BE2C (cell line): ENCODE results near the gene PCBP3.

Experiments
- DNase-seq: peaks from one replicate; pipeline ENCODE4 v3.0.0-alpha.2; 2020
- H3K27me3 ChIP-seq: fragments of 250-450 bp; sonication (Bioruptor Pico); 2 replicates; pipeline ENCODE4 v1.5.1; 2020; ENCODE audit warnings: mild to moderate bottlenecking
- H3K36me3 ChIP-seq: fragments of 250-450 bp; sonication (Bioruptor Pico); 2 replicates; pipeline ENCODE4 v1.5.1; 2020; ENCODE audit warnings: mild to moderate bottlenecking
- H3K4me1 ChIP-seq: fragments of 250-450 bp; sonication (Bioruptor Pico); 2 replicates; pipeline ENCODE4 v1.5.1; 2020
- H3K4me3 ChIP-seq: 2 replicates; pipeline ENCODE4 v1.5.1; 2011; ENCODE audit warnings: low read depth, low read length
- H3K9me3 ChIP-seq: fragments of 250-450 bp; sonication (Bioruptor Pico); 2 replicates; pipeline ENCODE4 v1.5.1; 2020
- TF ChIP-seq, protein P1 (sequence below): IDR thresholded peaks from 2 replicates; pipeline ENCODE4 v1.5.1; 2012; ENCODE audit warnings: mild to moderate bottlenecking, low read depth, low read length

PCBP3 gene

DNA sequence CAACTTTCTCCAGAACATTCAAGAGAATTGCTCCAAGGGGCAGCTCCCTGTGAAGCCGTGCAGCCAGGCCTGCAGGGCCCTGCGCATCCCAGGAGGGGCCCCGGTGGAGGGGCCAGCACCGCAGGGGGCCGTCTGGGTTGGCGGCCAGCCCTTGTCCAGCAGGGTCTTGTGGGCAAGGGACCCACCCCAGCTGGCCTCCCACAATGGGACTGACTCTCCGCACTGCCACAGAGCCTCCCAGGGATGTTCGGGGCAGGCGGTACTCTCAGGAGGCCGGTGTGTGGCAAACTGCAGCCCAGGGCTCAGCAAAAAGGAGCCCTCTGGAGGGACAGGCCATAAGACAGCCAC lies 269.9 kb downstream of the PCBP3 start:
- Histone ChIP-seq H3K4me1 (peaks cover 6% of the 10 kb centered on the region), H3K27me3 (no peaks in the 10 kb centered on the region), H3K4me3 (no peak overlapping the region), H3K36me3 (peaks cover 16% of the 10 kb centered on the region), H3K9me3 (no peaks in the 10 kb centered on the region)
- no peak for DNase-seq
- TF ChIP-seq, protein P1, sequence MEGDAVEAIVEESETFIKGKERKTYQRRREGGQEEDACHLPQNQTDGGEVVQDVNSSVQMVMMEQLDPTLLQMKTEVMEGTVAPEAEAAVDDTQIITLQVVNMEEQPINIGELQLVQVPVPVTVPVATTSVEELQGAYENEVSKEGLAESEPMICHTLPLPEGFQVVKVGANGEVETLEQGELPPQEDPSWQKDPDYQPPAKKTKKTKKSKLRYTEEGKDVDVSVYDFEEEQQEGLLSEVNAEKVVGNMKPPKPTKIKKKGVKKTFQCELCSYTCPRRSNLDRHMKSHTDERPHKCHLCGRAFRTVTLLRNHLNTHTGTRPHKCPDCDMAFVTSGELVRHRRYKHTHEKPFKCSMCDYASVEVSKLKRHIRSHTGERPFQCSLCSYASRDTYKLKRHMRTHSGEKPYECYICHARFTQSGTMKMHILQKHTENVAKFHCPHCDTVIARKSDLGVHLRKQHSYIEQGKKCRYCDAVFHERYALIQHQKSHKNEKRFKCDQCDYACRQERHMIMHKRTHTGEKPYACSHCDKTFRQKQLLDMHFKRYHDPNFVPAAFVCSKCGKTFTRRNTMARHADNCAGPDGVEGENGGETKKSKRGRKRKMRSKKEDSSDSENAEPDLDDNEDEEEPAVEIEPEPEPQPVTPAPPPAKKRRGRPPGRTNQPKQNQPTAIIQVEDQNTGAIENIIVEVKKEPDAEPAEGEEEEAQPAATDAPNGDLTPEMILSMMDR = no peak

DNA sequence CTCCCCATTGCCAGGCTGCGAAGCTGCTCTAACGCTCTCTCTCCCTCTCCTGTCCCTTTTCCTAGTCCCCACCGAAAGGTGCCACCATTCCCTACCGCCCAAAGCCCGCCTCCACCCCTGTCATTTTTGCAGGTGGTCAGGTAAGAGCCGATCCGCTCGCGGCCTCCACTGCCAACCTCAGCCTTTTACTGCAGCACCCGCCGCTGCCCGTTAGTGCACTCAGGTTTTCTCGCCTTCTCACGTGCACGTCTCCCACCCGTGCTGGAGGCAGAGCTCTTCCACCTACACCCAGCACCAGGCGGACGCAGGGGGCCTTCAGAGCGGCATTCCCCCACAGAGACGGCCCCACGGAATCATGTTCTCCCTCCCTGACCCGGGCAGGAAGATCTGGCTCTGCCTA lies 270.4 kb downstream of the PCBP3 start:
- TF ChIP-seq, protein P1 = no peak
- no peak for DNase-seq
- no peak overlapping the region for H3K4me3 ChIP-seq
- no peaks in the 10 kb centered on the region for H3K27me3 ChIP-seq
- peaks cover 15% of the 10 kb centered on the region for H3K36me3 ChIP-seq
- H3K9me3 ChIP-seq = no peaks in the 10 kb centered on the region
- H3K4me1 ChIP-seq = peaks cover 6% of the 10 kb centered on the region

DNA sequence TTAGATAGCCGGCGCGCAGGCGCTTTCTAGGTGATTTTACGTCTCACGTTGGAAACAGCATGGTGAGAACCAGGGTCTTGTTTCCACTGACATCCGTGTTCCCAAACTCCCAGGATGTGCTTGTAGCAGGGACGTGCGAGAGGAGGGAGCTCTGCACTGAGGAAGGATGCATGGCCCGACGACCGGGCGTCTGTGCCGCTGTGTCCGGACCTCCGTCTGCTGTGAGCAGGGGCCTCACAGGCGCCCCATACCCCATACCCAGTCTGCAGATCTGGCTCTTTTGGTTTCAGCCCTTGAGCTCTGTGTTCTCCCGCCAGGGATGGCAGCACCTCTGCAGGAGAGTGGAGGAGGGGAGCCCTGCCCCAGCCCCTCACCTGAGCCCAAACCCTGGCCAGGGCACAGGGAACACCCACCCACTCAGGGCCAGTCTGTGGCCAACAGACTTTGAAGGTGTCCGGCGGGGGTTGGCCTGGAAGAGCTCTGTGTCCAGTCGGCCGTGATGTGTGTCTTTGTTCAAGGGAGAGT lies 270.9 kb downstream of the PCBP3 start:
- TF ChIP-seq, protein P1 = no peak
- peaks cover 6% of the 10 kb centered on the region for H3K4me1 ChIP-seq
- DNase-seq = no peak
- peaks cover 10% of the 10 kb centered on the region for H3K36me3 ChIP-seq
- no peak overlapping the region for H3K4me3 ChIP-seq
- no peaks in the 10 kb centered on the region for H3K9me3 ChIP-seq
- no peaks in the 10 kb centered on the region for H3K27me3 ChIP-seq

DNA sequence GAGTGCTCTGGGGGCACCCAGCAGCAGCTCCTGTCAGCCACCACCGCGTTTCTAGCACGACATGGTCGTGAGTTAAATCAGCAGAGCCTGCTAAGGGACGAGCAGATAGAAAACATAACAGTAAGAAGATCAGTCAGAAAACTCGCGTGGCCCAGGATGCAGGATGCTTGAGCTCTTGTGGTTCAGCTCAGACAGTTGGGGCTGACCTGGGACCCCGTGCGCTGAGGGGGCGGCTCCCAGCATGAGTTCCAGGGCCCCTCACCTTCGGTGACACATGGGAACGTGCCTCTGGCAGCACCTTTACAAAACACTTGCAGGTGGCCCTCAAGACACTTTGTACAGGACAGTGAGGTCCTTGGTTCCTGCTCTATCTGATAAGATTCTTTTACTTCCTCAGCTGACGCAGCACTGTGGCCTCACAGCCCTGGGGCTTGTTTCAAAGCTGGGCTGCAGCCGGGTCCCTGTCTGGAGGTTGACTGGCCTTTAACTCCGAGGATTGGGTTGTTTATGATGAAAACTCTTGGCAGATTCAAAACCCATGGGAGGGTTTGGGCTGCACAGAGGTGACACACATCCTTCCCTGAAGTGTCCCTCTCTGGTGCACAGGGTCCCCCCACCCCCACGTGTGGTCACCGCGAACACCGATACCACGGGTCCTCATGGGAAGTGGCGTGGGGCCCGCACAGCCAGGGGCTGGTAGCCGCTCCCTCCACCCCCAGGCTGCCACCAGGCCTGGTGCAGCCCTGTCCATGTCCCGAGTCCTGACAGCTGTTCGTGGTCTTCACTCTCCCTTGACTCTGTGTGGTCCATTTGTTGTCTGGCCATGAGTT lies 272.7 kb downstream of the PCBP3 start:
- Histone ChIP-seq H3K4me1 (no peaks in the 10 kb centered on the region), H3K4me3 (no peak overlapping the region), H3K9me3 (no peaks in the 10 kb centered on the region), H3K27me3 (no peaks in the 10 kb centered on the region), H3K36me3 (peaks cover 10% of the 10 kb centered on the region)
- TF ChIP-seq, protein P1 = no peak
- no peak for DNase-seq

DNA sequence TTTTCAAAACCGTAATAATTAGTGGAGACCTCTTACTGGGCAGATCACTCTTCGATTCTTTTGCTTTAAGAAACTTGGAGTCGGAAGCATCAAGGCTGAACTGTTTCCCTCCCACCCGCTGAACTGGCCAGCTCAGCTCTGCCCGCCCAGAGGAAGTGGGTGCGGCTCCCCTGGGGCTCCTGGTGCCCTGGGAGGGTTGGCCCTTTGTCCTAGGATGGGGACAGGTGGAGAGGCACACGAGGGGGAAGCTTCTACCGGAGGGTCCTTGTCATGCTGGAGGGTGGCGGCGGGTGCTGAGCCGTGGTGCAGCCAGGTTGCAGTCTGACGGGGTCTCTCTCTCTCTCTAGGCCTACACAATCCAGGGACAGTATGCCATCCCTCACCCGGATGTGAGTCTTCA lies 273.7 kb downstream of the PCBP3 start:
- TF ChIP-seq, protein P1 = no peak
- Histone ChIP-seq H3K4me3 (no peak overlapping the region), H3K27me3 (no peaks in the 10 kb centered on the region), H3K9me3 (no peaks in the 10 kb centered on the region), H3K36me3 (peaks cover 12% of the 10 kb centered on the region), H3K4me1 (no peaks in the 10 kb centered on the region)
- no peak for DNase-seq

DNA sequence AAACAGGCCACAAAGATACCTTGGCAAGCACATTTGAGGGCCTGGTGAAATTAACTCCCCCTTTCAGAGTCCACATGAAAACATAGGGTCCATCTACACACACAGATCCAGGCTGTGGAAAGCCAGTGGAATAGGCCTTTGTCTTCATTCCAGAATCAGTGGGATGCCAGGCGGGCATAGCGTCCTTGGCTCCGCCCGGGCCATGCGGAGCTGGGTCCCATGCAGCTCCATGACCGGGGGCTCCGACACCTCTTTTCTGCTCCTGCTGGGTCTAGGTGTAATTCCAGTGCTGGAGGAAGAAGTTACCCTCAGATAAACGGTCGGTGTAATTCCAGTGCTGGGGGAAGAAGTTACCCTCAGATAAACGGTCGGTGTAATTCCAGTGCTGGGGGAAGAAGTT lies 274.5 kb downstream of the PCBP3 start:
- H3K27me3 ChIP-seq = no peaks in the 10 kb centered on the region
- DNase-seq = no peak
- H3K4me3 ChIP-seq = no peak overlapping the region
- TF ChIP-seq, protein P1 = no peak
- H3K4me1 ChIP-seq = no peaks in the 10 kb centered on the region
- no peaks in the 10 kb centered on the region for H3K9me3 ChIP-seq
- peaks cover 13% of the 10 kb centered on the region for H3K36me3 ChIP-seq
